ENCODE results near the gene UBAP2.

The UBAP2 gene

DNA sequence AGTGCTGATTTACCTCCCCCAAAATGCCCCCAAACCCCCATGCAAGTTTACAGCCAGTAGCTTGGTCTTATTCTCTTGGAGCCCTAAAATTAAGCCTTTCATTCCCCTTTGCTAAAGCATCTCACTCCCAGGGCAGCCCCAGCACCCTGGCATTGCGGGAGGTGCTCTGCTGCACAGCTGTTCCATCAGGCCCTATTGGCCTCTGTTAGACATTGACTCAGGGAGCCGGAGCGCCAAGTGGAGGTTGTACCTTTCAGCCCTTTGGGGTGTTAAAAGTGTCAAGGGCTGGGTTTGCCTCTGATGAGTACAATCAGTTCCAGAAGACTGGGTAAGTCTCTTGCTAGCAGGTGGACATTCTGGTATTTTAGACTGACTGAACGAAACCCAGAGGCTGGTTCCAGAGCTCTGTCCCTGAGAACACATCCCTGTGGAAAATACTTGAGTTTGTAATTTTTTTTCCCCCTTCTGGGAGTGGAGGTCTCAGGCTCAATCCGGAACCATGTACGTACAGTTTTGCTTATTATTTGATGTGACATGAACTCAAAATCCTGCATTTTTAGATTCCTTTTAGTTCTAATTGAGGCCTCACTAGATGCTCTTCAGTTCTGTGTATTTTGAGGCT is 129.3 kb downstream of the UBAP2 start:
- DNase-seq = no peak

DNA sequence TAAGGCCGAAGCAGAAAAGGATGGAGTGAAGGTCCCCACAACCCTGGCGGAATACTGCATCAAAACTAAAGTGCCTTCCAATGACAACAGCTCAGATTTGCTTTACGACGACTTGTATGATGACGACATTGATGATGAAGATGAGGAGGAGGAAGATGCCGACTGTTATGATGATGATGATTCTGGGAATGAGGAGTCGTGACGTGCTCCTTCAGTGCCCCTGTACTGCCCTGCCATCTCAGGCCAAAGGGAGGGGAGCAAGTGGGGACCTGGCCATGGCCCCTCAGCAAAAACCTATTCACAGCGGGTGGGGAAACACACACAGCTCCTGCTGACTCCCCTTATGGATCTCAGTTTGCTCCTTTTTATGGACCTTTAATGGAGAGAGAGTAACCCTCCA is 131.7 kb downstream of the UBAP2 start:
- DNase-seq = no peak

DNA sequence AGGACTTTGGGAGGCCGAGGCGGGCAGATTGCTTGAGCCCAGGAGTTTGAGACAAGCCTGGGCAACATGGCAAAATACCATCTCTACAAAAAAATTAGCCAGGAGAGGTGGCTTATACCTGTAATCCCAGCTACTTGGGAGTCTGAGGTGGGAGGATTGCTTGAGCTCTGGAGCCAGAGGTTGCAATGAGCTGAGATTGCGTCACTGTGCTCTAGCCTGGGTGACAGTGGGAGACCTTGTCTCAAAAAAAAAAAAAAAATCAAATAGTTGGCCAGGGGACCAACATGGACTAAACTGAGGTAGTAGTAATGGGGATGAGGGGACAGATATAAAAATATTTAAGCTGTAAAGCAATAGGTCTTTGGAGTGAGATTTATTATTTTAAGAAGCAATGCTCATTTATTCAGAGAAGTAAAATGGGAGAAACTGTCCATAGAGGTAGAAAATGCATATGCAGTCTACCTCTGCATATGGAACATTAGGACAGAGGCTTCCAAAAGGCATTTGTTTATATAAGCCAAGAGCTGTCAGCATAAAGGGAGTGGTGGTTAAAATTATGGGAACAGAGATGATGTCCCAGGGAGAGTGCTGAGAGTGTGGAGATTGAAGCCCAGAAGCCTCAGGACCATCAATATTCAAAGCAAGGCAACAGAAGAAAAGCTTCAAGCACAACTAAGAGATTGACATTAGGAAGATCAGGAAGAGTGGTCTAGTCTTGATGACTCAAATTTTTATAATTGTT is 133.6 kb downstream of the UBAP2 start:
- DNase-seq = no peak

DNA sequence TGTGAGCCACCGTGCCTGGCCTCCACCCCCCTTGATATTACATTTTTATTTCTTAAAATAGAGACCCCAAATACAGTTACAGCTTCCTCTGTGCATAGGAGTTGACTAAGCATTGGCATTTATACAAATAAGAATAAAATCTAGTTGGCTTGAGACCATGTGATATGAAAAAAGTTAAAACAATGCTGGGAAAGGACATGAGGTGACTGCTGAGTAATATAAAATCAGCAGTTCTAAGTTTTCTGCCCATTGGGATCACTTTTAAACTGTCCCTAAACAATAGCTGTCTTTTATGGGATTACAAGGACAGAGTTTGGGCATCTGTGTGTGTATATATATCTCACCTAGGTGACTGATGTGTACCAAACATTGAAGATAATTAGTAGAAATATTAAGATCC is 135.1 kb downstream of the UBAP2 start:
- no peak for DNase-seq

GRCh38 chr9:33908749-33909148 is 139.9 kb downstream of the UBAP2 start:
- DNase-seq = no peak

GRCh38 chr9:33908114-33908513 is 140.6 kb downstream of the UBAP2 start:
- DNase-seq = no peak

DNA sequence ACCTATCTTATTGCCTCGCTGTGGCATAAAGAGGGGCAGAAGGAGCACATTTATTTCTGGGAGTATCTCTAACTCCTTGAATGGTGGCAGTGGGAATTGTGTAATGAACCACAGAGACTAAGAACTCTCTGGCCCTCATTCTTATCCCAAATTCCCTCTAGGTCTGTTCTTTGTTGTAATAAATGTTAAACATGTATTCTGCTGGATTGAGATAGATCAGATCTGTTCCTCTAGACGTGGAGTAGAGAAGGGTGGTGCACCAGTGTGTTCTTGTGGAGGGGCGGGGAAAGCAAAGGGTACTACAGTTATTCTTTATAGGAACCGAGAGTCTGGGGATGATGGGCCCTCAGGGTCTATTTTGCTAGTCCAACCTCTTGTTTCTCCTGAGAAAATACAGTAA is 141.3 kb downstream of the UBAP2 start:
- DNase-seq = no peak

DNA sequence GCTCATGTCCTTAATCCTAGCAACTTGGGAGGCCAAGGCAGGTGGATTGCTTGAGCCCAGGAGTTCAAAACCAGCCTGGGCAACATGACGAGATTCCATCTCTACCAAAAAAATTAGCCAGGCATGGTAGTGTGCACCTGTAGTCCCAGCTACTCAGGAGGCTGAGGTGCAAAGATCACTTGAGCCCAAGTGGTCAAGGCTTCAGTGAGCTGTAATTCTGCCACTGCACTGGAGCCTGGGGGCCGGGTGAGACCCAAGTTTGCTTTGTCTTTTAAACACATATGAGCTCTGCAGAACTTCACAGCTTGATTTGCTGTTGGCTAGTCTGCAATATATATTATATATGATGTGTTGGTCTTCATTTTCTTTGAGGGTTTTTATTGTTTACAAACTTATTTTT is 141.9 kb downstream of the UBAP2 start:
- DNase-seq = no peak

DNA sequence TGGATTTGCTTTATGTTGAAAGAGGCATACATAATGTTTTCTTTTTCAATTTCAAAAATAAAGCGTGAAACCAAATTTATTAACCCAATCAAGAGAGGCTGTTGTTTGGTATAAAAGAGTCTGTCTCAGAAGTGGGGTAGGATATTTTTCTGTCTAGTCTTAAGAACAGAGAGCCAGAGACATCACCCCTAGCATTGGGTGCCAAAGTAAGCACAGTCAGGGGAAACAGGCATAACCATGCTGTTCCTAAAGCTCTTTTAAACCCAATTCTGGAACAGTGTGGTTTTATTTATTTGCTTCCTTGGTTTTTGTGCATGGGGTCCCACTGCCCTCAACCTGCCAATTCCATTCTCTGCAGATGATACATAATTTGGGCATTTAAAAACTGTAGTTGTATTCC is 143.6 kb downstream of the UBAP2 start:
- no peak for DNase-seq

DNA sequence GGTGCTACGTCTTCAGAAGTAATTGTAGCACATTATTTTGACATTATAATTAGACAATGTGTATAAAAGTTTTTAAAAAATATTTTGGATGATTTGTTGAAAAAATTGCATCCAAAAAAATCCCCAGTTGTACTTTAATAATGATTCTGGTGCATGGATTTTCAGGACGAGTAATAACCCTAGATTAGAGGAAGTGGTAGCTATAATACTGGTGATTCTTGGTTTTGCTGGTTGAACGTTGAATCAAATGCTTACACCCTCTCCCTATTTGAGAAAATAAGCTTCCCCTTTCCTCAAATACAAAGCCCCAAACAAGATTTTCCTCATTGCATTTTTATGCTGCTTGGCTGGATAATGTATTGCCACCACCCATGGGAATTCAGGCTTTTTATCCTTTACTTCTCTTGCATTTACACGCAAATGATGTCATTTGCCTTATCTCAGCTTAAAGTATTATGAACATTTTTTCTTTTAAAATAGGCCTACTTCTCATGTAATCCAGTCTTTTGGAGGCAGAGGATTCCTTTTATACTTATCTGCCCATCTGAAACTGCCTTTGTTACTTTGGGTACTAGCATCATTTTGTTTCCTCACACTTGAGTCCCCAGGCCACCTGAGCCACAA is 145.4 kb downstream of the UBAP2 start:
- DNase-seq = no peak

DNA sequence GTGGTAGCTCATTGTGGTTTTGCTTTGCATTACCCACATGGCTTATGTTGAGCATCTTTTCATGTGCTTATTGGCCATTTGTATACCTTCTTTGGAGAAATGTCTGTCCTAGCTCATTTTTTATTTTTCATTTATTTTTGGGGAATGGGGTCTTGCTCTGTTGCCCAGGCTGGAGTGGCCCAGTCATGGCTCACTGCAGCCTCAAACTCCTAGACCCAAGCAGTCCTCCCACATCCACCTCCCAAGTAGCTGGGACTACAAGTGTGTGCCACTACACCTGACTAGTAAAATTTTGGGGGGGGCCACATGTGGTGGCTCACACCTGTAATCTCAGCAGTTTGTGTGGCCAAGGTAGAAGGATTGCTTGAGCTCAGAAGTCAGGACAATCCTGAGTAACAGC is 154.4 kb downstream of the UBAP2 start:
- DNase-seq = no peak

DNA sequence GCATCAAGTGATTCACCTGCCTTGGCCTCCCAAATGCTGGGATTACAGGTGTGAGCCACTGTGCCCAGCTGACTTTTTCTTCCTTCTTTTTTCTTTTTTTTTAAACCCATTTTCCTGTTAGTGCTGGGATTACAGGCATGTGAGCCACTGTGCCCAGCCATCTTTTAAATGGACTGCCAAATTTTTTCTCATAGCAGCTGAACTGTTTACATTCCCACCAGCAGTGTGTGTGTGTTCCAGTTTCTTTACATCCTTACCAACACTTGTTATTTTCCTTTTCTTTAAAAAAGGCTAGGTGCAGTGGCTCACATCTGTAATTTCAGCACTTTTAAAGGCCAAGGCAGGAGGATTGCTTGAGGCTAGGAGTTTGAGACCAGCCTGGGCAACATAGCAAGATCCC is 154.8 kb downstream of the UBAP2 start:
- no peak for DNase-seq

- DNase-seq = no peak
These were observed 162.7 kb downstream of the UBAP2 start for GRCh38 chr9:33885948-33886347.

GRCh38 chr9:33884856-33885701 is 163.6 kb downstream of the UBAP2 start:
- peak; percentile 55 for DNase-seq

DNA sequence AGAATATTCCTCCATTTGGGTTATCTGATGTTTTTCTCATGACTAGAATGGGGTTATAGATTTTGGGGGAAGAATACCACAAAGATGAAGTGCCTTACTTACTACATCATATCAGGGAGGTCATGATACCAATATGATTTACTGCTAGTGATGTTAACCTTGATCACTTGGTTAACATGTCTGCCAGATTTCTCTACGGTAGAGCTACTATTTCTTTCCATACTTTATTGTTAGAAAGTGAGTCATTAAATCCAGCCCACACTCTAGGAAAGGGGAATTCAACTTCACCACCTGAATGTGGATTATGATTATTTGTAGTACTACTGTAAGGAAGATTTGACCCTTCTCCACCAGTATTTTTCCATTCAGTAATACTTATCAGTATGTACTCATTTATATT is 167.1 kb downstream of the UBAP2 start:
- DNase-seq = no peak

GRCh38 chr9:33880211-33881089 is 168.2 kb downstream of the UBAP2 start:
- no peak for DNase-seq

GRCh38 chr9:33878691-33879366 is 169.9 kb downstream of the UBAP2 start:
- DNase-seq = no peak

DNA sequence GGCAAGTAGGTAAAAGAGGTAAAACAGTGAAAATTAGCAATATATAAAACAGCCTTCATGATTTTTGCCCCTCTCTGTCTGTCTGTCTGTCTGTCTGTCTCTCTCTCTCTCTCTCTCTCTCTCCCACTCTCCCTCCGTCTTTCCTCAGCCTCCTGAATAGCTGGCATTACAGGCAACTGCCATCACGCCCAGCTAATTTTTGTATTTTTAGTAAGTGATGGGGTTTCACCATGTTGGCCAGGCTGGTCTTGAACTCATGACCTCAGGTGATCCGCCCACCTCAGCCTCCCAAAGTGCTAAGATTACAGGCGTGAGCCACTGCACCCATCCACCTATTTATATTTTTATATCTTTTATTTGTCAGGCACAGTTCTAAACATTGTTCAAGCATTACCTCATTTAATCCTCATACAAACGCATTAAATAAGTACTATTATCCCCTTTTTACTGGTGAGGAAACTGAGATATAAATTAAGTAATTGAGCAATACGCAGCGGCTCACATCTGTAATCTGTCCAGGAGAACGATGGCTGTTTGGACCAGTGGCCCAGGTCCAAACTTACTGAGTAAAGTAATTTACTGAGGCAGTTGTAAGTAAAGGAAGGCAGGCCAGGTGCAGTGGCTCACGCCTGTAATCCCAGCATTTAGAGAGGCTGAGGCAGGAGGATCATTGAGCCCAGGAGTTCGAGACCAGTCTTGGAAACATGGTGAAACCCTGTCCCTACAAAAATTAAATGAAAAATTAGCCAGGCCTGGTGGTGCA is 170.8 kb downstream of the UBAP2 start:
- DNase-seq = no peak
